Stimulated activated memory B cell treated with anti-CD40 and anti-IgM and Interleukin-4, amounts not matched to agents 10 μg/mL and 1 μg/mL and 100 μg/mL, for 72 hours (primary cell): ENCODE results near the gene ZNF324B.
"Not testable (repeated sequence)": the region's sequence is repeated elsewhere in the genome, so short reads cannot be mapped to it uniquely, and the experiment has no call there.

Source experiments
- ATAC-seq: fragments of 150-1000 bp; cut with Tn5 transposase; 2 replicates; pipeline ENCODE4 v1.10.0; 2021
- H3K27ac Mint-ChIP-seq: one replicate; pipeline ENCODE4 v1.8.0; 2022; ENCODE audit warnings: mild to moderate bottlenecking, mixed read lengths
- H3K27me3 Mint-ChIP-seq: one replicate; pipeline ENCODE4 v1.8.0; 2022; ENCODE audit warnings: mixed read lengths
- H3K36me3 Mint-ChIP-seq: one replicate; pipeline ENCODE4 v1.8.0; 2022; ENCODE audit warnings: mixed read lengths
- H3K4me1 Mint-ChIP-seq: one replicate; pipeline ENCODE4 v1.8.0; 2022; ENCODE audit warnings: mixed read lengths
- H3K4me3 Mint-ChIP-seq: one replicate; pipeline ENCODE4 v1.8.0; 2022; ENCODE audit warnings: mild to moderate bottlenecking, moderate library complexity, mixed read lengths
- H3K9me3 Mint-ChIP-seq: one replicate; pipeline ENCODE4 v1.8.0; 2022; ENCODE audit warnings: mixed read lengths

The ZNF324B gene

DNA sequence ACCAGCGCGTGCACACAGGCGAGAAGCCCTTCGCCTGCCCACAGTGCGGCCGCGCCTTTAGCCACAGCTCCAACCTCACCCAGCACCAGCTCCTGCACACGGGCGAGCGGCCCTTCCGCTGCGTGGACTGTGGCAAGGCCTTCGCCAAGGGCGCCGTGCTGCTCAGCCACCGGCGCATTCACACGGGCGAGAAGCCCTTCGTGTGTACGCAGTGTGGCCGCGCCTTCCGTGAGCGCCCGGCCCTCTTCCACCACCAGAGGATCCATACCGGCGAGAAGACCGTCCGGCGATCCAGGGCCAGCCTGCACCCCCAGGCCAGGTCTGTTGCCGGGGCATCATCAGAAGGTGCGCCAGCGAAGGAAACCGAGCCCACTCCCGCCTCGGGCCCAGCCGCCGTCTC is 20.3 kb downstream of the ZNF324B start:
- no peak for ATAC-seq
- H3K4me3 Mint-ChIP-seq, result no peak overlapping the region

DNA sequence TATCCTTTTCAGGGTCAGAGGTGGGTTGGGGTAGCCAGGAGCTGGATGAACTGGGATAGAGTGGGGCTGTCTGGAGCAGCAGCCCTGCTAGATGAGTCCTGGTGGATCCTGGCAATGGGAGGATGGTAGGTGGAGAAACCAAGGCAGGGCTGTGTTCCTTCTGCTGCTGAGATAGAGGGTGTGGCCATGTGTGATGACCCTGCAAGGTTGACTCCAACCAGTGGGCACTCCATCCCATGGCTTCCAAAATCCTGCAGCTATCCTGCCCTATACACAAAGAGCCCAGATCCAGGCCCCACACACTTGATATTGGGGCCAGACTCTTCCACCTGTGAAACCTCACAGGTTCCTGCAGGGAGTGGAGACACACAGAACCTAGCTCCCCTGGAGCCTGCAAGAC is 22.4 kb downstream of the ZNF324B start:
- no peak overlapping the region for H3K27ac Mint-ChIP-seq
- H3K36me3 Mint-ChIP-seq, result peaks cover 30% of the 10 kb centered on the region
- no peaks in the 10 kb centered on the region for H3K27me3 Mint-ChIP-seq
- peaks cover 33% of the 10 kb centered on the region for H3K4me1 Mint-ChIP-seq
- no peak for ATAC-seq
- H3K9me3 Mint-ChIP-seq, result no peaks in the 10 kb centered on the region
- no peak overlapping the region for H3K4me3 Mint-ChIP-seq

More for the DNA sequence above, 20.3 kb downstream of the ZNF324B start:
- no peak overlapping the region for H3K27ac Mint-ChIP-seq
- peaks cover 41% of the 10 kb centered on the region for H3K36me3 Mint-ChIP-seq
- H3K4me1 Mint-ChIP-seq, result peaks cover 33% of the 10 kb centered on the region
- H3K9me3 Mint-ChIP-seq, result no peaks in the 10 kb centered on the region
- no peaks in the 10 kb centered on the region for H3K27me3 Mint-ChIP-seq

DNA sequence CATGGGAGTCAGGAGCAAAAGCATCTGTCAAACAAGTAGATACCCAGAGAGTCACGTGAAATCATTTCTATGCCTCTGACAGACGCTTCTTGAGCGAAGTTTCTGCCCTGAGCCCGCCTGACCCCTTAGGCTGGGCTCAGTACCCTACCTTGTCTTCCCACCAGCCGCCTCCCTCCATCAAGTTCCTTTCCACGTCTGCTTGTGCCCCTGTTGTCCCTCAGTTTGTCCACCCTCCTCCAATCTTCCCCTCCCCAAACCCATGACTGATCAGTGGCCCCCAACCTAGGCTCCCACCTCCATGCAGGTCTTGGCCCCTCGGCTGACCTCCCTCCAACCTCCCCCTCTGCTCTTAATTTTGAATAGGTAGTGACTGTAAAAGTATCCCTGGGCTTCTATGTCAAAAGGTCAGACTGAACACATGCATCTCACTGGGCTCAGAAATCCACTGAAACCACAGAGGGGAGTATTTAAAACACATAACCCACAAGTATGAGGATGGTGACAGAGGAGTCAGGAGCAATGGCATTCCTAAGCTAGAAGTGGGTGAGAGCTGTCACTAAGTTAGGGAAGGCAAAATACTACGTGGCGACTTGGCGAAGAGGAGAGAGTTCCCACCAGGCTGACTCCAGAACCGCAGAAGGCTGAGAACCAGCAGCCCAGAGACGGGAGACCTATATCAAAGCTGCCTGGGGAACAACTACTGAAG is 23.0 kb downstream of the ZNF324B start:
- Mint-ChIP-seq H3K36me3 (peaks cover 36% of the 10 kb centered on the region), H3K4me1 (peaks cover 33% of the 10 kb centered on the region), H3K9me3 (no peaks in the 10 kb centered on the region), H3K27me3 (no peaks in the 10 kb centered on the region), H3K27ac (no peak overlapping the region), H3K4me3 (peak overlapping the region; percentile 21)
- no peak for ATAC-seq

DNA sequence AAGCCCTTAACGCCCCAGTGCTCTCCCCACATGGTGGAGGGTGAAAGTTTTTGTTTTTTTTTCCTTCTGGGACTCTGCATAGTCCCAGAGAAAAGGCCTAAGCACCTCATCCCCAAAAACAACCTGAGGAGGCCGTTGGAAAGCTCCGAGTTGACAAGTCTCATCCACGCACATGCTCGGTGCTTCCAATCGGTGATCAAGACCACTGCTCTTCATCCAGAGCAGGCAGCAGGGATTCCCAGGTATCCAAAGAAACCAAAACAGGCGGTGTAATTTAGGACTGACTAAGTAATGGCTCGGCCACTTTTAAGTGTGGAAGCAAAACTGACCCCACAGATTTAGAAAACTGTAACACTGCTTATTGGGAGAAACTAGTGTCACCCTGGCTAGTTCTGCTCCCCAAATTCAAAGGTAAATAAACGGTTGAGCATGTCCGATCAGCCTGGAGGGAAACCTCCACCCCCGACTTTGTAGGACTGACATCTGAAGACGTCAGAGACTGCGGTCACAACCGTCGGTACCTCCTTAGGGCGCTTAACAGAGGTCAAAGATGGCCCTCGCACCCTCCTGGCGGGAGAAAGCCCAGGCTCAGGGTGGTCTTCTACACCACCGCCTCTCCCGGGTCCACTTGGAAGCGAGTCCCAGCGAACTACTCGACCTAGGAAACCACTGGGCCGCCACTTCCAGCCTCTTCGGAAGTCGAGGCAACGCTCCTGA is 23.7 kb downstream of the ZNF324B start:
- H3K4me1 Mint-ChIP-seq, result peaks cover 33% of the 10 kb centered on the region
- H3K9me3 Mint-ChIP-seq, result no peaks in the 10 kb centered on the region
- peak overlapping the region; percentile 91 for H3K4me3 Mint-ChIP-seq
- peak; percentile 1 for ATAC-seq
- H3K27ac Mint-ChIP-seq, result peak overlapping the region; percentile 88
- peaks cover 34% of the 10 kb centered on the region for H3K36me3 Mint-ChIP-seq
- no peaks in the 10 kb centered on the region for H3K27me3 Mint-ChIP-seq

DNA sequence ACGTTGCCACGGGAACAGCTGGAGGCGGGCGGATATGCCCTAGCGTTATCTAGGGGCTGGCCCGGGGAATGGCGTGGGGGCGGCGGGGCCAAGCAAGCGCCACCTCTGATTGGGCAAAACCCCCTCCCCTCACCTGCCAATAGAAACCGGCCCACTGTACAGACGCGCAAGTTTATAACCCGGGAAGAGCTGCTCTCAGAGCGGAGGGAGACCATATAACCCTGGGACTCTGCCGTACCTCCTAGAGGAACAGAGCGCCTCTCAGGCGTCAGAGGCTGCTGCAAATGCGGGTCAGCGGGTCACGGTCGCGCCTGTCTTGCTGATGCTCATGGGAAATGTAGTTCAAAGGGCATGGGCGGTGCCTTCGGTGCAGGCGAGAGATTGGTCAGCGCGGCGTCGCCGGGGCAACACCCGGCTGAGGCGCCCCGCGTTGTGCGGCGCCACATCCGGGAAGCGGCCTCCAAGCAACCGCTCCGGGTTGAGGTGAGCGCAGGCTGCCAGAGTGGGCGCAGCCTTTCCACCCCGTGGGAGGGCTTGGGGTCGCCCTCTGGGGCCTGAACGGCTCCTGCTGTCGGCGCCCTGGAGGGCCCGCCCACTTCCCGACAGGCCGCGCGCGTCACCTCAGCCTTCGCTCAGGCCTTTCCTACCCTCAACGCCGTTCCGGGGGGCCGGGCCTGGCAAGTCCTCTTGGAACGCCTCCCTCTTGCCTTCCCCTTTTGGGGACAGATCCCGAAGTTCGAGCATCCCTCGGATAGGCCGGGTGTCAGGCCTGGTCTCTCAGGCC is 24.5 kb downstream of the ZNF324B start, which contains the start of gene ZNF446:
TSS of gene ZNF446 (plus strand) at position 639 of the 784 bp plus-strand sequence. CDS start 867 bp downstream, outside the sequence.
- H3K9me3 Mint-ChIP-seq, result no peaks in the 10 kb centered on the region
- ATAC-seq, result peak; percentile 95
- no peaks in the 10 kb centered on the region for H3K27me3 Mint-ChIP-seq
- H3K4me3 Mint-ChIP-seq, result peak within 1 kb of the TSS; percentile 91
- H3K4me1 Mint-ChIP-seq, result peaks cover 35% of the 10 kb centered on the region
- peak within 1 kb of the TSS; percentile 88 for H3K27ac Mint-ChIP-seq
- H3K36me3 Mint-ChIP-seq, result peaks cover 30% of the 10 kb centered on the region

DNA sequence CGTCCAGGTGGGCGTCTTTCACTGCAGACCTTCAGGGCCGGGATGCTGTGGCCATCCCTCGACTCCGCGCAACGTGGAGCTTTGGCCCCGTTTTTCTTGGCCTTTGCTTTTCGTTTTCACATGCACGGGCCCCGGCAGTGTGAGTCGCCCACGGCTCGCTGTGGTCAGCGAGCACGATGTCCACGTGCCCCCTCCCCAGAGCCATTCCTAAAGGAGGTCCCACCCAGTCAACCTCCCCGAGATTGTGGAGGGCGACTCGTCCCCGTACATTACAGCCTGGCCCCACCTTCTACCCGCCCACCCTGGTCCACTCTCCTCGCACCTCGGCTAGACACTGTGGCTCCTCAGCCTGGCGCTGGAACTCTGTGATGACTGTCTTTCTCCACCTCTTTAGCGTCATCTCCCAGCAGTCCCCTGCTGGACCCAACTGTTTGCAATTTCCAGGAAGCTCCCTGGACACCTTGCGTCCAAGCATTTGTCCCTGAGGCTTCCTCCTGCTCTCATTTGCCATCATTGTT is 25.1 kb downstream of the ZNF324B start:
- peak; percentile 0 for ATAC-seq
- Mint-ChIP-seq H3K27me3 (no peaks in the 10 kb centered on the region), H3K4me3 (peak overlapping the region; percentile 91), H3K4me1 (peaks cover 38% of the 10 kb centered on the region), H3K27ac (peak overlapping the region; percentile 88), H3K36me3 (peaks cover 32% of the 10 kb centered on the region), H3K9me3 (no peaks in the 10 kb centered on the region)

DNA sequence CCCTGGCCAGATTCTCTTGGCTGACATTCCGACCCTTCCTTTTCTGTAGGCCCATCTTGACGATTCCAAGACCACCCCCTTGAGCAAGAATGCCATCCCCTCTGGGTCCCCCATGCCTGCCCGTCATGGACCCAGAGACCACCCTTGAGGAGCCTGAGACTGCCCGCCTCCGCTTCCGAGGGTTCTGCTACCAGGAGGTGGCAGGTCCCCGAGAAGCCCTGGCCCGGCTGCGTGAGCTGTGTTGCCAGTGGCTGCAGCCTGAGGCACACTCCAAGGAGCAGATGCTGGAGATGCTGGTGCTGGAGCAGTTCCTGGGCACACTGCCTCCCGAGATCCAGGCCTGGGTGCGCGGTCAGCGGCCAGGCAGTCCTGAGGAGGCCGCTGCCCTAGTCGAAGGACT is 25.7 kb downstream of the ZNF324B start:
- Mint-ChIP-seq H3K4me3 (peak overlapping the region; percentile 91), H3K36me3 (peaks cover 29% of the 10 kb centered on the region), H3K27me3 (no peaks in the 10 kb centered on the region), H3K4me1 (peaks cover 38% of the 10 kb centered on the region), H3K27ac (peak overlapping the region; percentile 88), H3K9me3 (no peaks in the 10 kb centered on the region)
- no peak for ATAC-seq

DNA sequence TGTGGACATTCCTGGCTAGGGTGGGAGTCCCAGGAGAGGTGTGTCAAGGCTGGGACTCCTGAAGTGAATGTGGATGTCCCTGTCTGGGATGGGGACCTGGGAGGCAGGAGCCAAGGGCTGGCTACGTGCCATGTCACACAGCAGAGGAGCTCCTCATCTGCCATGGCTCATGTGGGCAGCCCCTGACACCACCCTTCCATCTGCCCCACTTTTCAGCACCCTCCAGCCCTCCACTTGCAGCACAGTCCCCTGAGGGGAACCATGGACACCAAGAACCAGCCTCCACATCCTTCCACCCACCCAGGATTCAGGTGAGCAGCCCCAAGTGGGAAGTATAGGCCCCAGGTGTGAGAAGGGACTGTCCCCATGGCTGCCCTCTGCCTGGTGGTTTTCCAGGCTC is 26.4 kb downstream of the ZNF324B start:
- H3K9me3 Mint-ChIP-seq, result no peaks in the 10 kb centered on the region
- peaks cover 38% of the 10 kb centered on the region for H3K4me1 Mint-ChIP-seq
- no peak overlapping the region for H3K4me3 Mint-ChIP-seq
- no peak overlapping the region for H3K27ac Mint-ChIP-seq
- H3K27me3 Mint-ChIP-seq, result no peaks in the 10 kb centered on the region
- ATAC-seq, result no peak
- peaks cover 28% of the 10 kb centered on the region for H3K36me3 Mint-ChIP-seq

DNA sequence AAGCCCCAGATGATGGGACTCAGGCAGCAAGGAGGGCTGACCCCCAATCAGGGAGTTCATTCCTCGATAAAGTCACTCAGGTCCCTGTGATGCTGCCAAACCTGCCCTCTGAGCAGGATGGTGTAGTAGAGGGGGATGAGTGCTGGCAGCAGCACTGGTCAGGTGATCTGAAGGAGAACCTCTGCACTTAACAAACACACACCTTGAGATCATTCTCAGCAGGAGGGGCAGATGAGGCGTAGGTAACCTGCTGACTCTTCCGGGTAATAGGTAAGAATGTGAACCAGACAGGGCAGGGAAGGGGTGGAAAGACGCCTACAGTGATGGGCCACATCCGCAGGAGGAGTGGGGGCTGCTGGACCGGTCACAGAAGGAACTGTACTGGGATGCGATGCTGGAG is 27.9 kb downstream of the ZNF324B start:
- Mint-ChIP-seq H3K27me3 (no peaks in the 10 kb centered on the region), H3K9me3 (no peaks in the 10 kb centered on the region), H3K4me1 (peaks cover 35% of the 10 kb centered on the region), H3K27ac (no peak overlapping the region), H3K36me3 (peaks cover 24% of the 10 kb centered on the region), H3K4me3 (no peak overlapping the region)
- ATAC-seq, result no peak

DNA sequence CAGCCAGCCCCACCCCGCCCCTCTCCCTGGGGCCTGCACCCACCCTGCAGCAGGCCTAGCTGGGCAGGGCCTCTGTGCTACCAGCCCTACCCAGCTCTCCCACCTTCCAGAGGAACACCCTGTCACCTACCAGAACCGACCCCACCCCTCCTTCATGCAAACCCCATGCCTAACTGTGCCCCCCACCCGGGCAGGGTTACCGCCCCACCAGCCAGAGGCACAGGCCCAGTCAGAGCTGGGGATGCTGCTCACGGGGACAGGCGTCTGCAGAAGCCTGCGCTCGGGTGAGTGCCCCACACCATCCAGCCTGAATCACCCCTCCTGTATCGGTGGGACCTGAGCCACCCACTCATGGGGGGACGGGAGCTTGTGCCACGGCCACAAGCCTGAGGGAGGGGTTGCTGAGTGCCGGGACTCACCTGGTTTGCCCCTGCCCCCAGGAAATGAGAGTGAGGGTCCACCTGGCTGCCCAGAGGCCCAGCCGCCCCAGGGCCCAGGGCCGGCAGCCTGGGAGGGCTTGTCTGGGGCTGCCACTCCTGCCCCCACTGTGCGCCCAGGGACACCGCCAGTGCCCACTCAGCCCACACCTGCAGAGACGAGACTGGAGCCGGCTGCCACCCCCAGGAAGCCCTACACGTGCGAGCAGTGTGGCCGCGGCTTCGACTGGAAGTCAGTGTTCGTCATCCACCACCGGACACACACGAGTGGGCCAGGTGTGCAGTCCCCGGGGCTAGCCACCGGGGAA is 28.5 kb downstream of the ZNF324B start:
- H3K36me3 Mint-ChIP-seq, result peaks cover 24% of the 10 kb centered on the region
- ATAC-seq, result no peak
- no peak overlapping the region for H3K27ac Mint-ChIP-seq
- H3K4me1 Mint-ChIP-seq, result peaks cover 29% of the 10 kb centered on the region
- H3K4me3 Mint-ChIP-seq, result no peak overlapping the region
- no peaks in the 10 kb centered on the region for H3K27me3 Mint-ChIP-seq
- no peaks in the 10 kb centered on the region for H3K9me3 Mint-ChIP-seq

DNA sequence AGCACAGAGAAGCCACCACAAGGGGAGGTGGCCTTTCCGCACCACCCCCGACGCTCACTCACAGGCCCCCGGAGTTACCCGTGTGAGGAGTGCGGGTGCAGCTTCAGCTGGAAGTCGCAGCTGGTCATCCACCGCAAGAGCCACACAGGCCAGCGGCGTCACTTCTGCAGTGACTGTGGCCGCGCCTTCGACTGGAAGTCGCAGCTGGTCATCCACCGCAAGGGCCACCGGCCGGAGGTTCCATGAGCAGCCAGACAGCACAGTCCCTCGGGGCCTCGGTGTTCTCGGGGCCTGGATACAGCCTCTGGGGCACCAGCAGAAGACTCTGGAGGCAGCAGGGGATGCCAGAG is 29.0 kb downstream of the ZNF324B start:
- Mint-ChIP-seq H3K27ac (no peak overlapping the region), H3K4me3 (no peak overlapping the region), H3K36me3 (peaks cover 24% of the 10 kb centered on the region), H3K4me1 (peaks cover 24% of the 10 kb centered on the region), H3K9me3 (no peaks in the 10 kb centered on the region), H3K27me3 (no peaks in the 10 kb centered on the region)
- ATAC-seq, result no peak

DNA sequence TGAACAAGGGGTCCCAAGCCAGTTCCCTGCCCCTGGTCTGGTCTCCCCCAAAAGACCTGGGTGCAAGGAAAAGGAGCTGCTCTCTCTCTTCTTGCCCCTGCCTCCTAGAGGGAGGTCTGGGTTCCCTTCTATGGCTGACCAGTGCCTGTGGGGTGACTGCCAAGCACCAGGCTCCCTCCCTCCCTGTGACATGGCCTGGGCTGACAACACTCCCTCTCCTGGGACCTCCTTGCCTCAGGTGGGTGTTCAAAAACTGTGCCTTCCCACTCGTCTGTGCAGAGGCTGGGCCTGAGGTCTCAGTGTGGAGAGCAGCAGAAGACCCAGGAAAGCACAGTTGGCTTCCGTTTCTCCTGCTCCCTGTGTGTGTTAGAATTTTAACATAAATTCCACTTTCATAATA is 29.4 kb downstream of the ZNF324B start:
- no peak for ATAC-seq
- no peaks in the 10 kb centered on the region for H3K27me3 Mint-ChIP-seq
- H3K9me3 Mint-ChIP-seq, result no peaks in the 10 kb centered on the region
- no peak overlapping the region for H3K27ac Mint-ChIP-seq
- no peak overlapping the region for H3K4me3 Mint-ChIP-seq
- peaks cover 24% of the 10 kb centered on the region for H3K36me3 Mint-ChIP-seq
- H3K4me1 Mint-ChIP-seq, result peaks cover 24% of the 10 kb centered on the region

DNA sequence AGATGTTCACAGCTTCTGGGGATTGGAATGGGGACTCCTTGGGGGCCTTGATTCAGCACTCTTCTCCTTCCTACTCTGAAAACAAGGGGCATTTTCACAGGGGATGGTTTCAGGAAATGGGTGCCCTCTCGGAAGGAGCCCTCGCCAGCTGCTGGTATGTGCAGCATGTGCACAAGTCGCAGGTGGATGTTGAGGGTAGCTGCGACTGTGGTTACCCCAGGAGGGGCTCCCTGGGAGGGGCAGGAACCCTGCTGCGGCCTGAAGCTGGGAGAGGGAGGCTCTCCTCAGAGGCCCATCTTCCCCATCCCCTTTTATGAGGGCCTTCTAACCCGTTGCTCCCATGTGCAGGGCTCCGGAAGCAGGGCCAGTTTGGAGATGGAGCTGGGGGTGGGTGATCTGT is 30.9 kb downstream of the ZNF324B start:
- H3K9me3 Mint-ChIP-seq, result no peaks in the 10 kb centered on the region
- peaks cover 14% of the 10 kb centered on the region for H3K4me1 Mint-ChIP-seq
- H3K27me3 Mint-ChIP-seq, result no peaks in the 10 kb centered on the region
- no peak overlapping the region for H3K4me3 Mint-ChIP-seq
- H3K36me3 Mint-ChIP-seq, result peaks cover 29% of the 10 kb centered on the region
- no peak overlapping the region for H3K27ac Mint-ChIP-seq
- no peak for ATAC-seq

DNA sequence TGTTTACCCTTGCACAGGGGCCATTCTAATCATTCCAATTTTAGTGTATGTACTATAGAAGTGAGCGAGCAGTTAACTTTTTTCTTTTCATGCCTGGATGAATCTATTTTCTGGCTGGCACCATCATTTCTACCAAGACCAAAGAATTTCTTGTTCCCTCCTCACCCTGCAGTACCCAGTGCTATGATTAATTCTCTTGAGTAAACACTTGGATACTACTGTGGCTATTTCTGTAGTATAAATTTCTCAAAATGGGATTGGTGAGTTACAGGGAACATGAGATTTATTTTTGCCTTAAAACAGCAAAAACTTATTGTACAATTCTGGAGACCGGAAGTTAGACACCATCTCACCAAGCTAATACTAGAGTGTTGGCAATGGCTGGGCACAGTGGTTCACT is 32.4 kb downstream of the ZNF324B start:
- no peak for ATAC-seq
- Mint-ChIP-seq H3K27ac (no peak overlapping the region), H3K4me3 (no peak overlapping the region), H3K4me1 (peaks cover 5% of the 10 kb centered on the region), H3K36me3 (peaks cover 29% of the 10 kb centered on the region), H3K27me3 (no peaks in the 10 kb centered on the region), H3K9me3 (no peaks in the 10 kb centered on the region)

DNA sequence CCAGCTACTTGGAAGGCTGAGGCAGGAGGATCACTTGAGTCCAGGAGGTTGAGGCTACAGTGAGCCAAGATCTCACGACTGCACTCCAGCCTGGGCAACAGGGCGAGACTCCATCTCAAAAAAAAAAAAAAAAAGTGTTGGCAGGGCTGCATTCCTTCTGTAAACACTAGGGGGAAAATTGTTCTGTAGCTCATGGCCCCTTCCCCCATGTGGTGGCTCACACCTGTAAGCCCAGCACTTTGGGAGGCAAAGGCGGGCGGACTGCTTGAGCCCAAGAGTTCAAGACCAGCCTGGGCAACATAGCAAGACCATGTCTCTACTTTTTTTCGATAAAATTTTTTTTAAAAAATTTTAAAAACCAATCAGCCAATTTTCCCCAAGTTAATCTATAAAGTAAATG is 32.9 kb downstream of the ZNF324B start:
- H3K27ac Mint-ChIP-seq, H3K27me3 Mint-ChIP-seq: not testable (repeated sequence)

More for the DNA sequence above, 32.9 kb downstream of the ZNF324B start:
- not testable (repeated sequence) for ATAC-seq, H3K4me1 Mint-ChIP-seq, H3K4me3 Mint-ChIP-seq, H3K9me3 Mint-ChIP-seq
- H3K36me3 Mint-ChIP-seq, result peaks cover 24% of the 10 kb centered on the region
